ENCODE results near the gene CD180.

GRCh38 chr5:67182301-67182790, 14.3 kb downstream of the CD180 start:
- TF ChIP-seq, protein P1, sequence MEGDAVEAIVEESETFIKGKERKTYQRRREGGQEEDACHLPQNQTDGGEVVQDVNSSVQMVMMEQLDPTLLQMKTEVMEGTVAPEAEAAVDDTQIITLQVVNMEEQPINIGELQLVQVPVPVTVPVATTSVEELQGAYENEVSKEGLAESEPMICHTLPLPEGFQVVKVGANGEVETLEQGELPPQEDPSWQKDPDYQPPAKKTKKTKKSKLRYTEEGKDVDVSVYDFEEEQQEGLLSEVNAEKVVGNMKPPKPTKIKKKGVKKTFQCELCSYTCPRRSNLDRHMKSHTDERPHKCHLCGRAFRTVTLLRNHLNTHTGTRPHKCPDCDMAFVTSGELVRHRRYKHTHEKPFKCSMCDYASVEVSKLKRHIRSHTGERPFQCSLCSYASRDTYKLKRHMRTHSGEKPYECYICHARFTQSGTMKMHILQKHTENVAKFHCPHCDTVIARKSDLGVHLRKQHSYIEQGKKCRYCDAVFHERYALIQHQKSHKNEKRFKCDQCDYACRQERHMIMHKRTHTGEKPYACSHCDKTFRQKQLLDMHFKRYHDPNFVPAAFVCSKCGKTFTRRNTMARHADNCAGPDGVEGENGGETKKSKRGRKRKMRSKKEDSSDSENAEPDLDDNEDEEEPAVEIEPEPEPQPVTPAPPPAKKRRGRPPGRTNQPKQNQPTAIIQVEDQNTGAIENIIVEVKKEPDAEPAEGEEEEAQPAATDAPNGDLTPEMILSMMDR (IDR thresholded peaks at IDR 0.05; ENCODE audit: low read length) = no peak
- TF ChIP-seq EZH2 (IDR thresholded peaks at IDR 0.05; ENCODE audit: borderline replicate concordance, low read length) = no peak
